Measurements from ENCODE around the gene SERINC3. TPM values are rescaled to one million over a fixed set of nuclear protein-coding genes. Genes with fewer than 3 reads are reported as not detected.

The SERINC3 gene
- polyA plus RNA-seq, 1 donor (not counting 4 experiments of a cell fraction or from before 2014, with no cell fraction given), result 118 TPM

DNA sequence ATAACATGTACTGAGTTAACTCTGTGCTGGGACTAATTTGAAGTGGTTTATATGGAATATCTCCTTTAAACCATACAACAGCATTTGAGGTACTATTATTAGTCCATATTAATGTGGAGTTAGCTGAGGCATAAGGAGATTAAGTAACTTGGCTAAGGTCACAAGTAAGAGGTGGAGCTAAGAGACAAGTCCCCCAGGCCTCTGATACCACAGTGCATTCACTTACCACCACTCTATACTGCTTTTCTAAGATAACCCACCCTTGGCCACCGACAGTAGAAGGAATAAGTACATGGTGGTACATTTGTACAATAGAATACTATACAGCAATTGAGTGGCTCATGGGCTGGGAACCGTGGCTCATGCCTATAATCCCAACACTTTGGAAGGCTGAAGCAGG is 62.6 kb downstream of the SERINC3 start:
- no peak overlapping the region for H3K27ac ChIP-seq (ENCODE audit: control insufficient read depth, insufficient read depth, low read length)

DNA sequence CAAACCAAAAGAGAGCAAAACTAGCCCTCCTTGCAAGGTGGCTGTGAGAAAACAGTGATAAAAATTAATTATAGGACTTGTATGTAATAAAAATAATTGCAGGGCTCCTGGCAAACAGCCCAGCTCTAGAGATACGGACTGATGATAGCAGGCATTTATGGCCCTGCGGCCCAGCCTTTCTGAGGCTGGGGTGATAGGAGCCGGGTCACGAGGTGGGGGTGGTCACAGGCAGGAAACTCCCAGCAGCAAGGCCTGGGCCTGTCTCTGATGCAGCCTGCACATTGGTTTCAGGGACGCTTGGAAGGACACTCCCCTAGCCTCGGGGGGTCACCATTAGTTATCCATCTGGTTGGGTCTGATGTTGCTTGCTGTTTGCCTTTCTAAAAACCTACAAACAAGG is 64.9 kb downstream of the SERINC3 start:
- DNase-seq (ENCODE audit: low read depth, low spot score), result no peak
- Histone ChIP-seq H2AFZ (ENCODE audit: control insufficient read depth, low read length) (no peak overlapping the region), H3K27ac (ENCODE audit: control insufficient read depth, insufficient read depth, low read length) (no peak overlapping the region), H3K4me1 (ENCODE audit: control insufficient read depth, extremely low read depth, insufficient read depth, low read length) (no peaks in the 10 kb centered on the region), H3K9me1 (ENCODE audit: control insufficient read depth, extremely low read depth, insufficient read depth, low read length) (no peaks in the 10 kb centered on the region), H3K4me3 (ENCODE audit: control insufficient read depth in 2 of 3, extremely low read depth in 1 of 3, insufficient read depth in 2 of 3, low read depth in 1 of 3, low read length in 3 of 3) (no peak overlapping the region), H3K36me3 (ENCODE audit: control insufficient read depth in 2 of 2, extremely low read depth in 1 of 2, insufficient read depth in 2 of 2, low read length in 2 of 2) (no peaks in the 10 kb centered on the region), H3K9me3 (ENCODE audit: control insufficient read depth, low read depth, low read length) (no peaks in the 10 kb centered on the region), H3K4me2 (ENCODE audit: control insufficient read depth, extremely low read depth, insufficient read depth, low read depth, low read length) (no peak overlapping the region), H3K79me2 (ENCODE audit: control insufficient read depth, insufficient read depth, low read length) (no peaks in the 10 kb centered on the region), H3K27me3 (ENCODE audit: control insufficient read depth, extremely low read depth, insufficient read depth, low read length) (no peaks in the 10 kb centered on the region), H4K20me1 (ENCODE audit: control insufficient read depth, extremely low read depth, insufficient read depth, low read length) (no peaks in the 10 kb centered on the region), H3K9ac (ENCODE audit: control insufficient read depth, extremely low read depth, insufficient read depth, low read length) (no peak overlapping the region)
- FAIRE-seq, result no peak
- dilution Hi-C loops (cut with MboI; ENCODE audit: extremely low pct_ligation_motif_present, low sequenced_read_pairs), result no loop called here
- TF ChIP-seq, protein P1, sequence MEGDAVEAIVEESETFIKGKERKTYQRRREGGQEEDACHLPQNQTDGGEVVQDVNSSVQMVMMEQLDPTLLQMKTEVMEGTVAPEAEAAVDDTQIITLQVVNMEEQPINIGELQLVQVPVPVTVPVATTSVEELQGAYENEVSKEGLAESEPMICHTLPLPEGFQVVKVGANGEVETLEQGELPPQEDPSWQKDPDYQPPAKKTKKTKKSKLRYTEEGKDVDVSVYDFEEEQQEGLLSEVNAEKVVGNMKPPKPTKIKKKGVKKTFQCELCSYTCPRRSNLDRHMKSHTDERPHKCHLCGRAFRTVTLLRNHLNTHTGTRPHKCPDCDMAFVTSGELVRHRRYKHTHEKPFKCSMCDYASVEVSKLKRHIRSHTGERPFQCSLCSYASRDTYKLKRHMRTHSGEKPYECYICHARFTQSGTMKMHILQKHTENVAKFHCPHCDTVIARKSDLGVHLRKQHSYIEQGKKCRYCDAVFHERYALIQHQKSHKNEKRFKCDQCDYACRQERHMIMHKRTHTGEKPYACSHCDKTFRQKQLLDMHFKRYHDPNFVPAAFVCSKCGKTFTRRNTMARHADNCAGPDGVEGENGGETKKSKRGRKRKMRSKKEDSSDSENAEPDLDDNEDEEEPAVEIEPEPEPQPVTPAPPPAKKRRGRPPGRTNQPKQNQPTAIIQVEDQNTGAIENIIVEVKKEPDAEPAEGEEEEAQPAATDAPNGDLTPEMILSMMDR (optimal IDR thresholded peaks at IDR 0.05 in 1 of 3, IDR thresholded peaks at IDR 0.05 in 1 of 3, conservative IDR thresholded peaks at IDR 0.05 in 1 of 3; ENCODE audit: extremely low read depth in 1 of 3, insufficient read depth in 2 of 3, low read length in 3 of 3), result no peak
- no peak for TF ChIP-seq EZH2 (IDR thresholded peaks at IDR 0.05; ENCODE audit: low read length)

More for the DNA sequence above, 62.6 kb downstream of the SERINC3 start:
- H4K20me1 ChIP-seq (ENCODE audit: control insufficient read depth, extremely low read depth, insufficient read depth, low read length), result no peaks in the 10 kb centered on the region
- DNase-seq (ENCODE audit: low read depth, low spot score) (no peak), FAIRE-seq (no peak)
- no peaks in the 10 kb centered on the region for H3K9me3 ChIP-seq (ENCODE audit: control insufficient read depth, low read depth, low read length)
- no peak overlapping the region for H3K4me3 ChIP-seq (ENCODE audit: control insufficient read depth in 2 of 3, extremely low read depth in 1 of 3, insufficient read depth in 2 of 3, low read depth in 1 of 3, low read length in 3 of 3)
- no peaks in the 10 kb centered on the region for H3K9me1 ChIP-seq (ENCODE audit: control insufficient read depth, extremely low read depth, insufficient read depth, low read length)
- H3K9ac ChIP-seq (ENCODE audit: control insufficient read depth, extremely low read depth, insufficient read depth, low read length), result no peak overlapping the region
- H3K27me3 ChIP-seq (ENCODE audit: control insufficient read depth, extremely low read depth, insufficient read depth, low read length), result no peaks in the 10 kb centered on the region
- no peaks in the 10 kb centered on the region for H3K4me1 ChIP-seq (ENCODE audit: control insufficient read depth, extremely low read depth, insufficient read depth, low read length)
- dilution Hi-C loops (cut with MboI; ENCODE audit: extremely low pct_ligation_motif_present, low sequenced_read_pairs), result no loop called here
- TF ChIP-seq, protein P1 (optimal IDR thresholded peaks at IDR 0.05 in 1 of 3, IDR thresholded peaks at IDR 0.05 in 1 of 3, conservative IDR thresholded peaks at IDR 0.05 in 1 of 3; ENCODE audit: extremely low read depth in 1 of 3, insufficient read depth in 2 of 3, low read length in 3 of 3), result no peak
- TF ChIP-seq EZH2 (IDR thresholded peaks at IDR 0.05; ENCODE audit: low read length), result no peak
- H3K4me2 ChIP-seq (ENCODE audit: control insufficient read depth, extremely low read depth, insufficient read depth, low read depth, low read length), result no peak overlapping the region
- H2AFZ ChIP-seq (ENCODE audit: control insufficient read depth, low read length), result no peak overlapping the region
- H3K36me3 ChIP-seq (ENCODE audit: control insufficient read depth in 2 of 2, extremely low read depth in 1 of 2, insufficient read depth in 2 of 2, low read length in 2 of 2), result no peaks in the 10 kb centered on the region
- no peaks in the 10 kb centered on the region for H3K79me2 ChIP-seq (ENCODE audit: control insufficient read depth, insufficient read depth, low read length)
